ENCODE measurements around the gene ANLN. TPM values are rescaled to one million over a fixed set of nuclear protein-coding genes. Genes with fewer than 3 reads are reported as not detected.

ANLN gene
- total RNA-seq, 4 donors from 2014 or later = 2.9 to 7.5 (median 6.0) TPM

DNA sequence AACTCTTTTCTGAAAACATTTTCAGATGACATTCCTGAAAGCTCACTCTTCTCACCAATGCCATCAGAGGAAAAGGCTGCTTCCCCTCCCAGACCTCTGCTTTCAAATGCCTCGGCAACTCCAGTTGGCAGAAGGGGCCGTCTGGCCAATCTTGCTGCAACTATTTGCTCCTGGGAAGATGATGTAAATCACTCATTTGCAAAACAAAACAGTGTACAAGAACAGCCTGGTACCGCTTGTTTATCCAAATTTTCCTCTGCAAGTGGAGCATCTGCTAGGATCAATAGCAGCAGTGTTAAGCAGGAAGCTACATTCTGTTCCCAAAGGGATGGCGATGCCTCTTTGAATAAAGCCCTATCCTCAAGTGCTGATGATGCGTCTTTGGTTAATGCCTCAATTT lies 16.5 kb downstream of the ANLN start:
- TF ChIP-seq CTCF (IDR thresholded peaks at IDR 0.05; ENCODE audit: low read depth) = no peak

- TF ChIP-seq CTCF (IDR thresholded peaks at IDR 0.05; ENCODE audit: low read depth) = no peak
Observed at GRCh38 chr7:36407636-36408550, 18.2 kb downstream of the ANLN start.

DNA sequence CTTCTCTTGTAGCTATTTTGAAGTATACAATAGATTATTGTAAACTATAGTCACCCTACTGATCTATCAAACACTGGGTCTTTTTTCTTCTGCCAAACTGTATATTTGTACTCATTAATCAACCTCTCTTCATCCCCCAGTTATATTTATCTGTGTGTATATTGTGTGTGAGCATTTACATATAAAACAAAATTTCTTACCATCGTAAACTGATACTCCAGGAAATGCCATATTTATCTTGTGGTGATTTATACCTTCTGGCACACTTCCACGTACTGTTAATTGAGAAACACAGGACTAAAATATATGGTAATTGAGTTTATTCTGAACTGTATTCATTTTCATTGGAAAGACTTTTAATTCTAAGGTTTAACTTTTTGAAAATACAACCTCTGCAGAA lies 18.9 kb downstream of the ANLN start:
- no peak for TF ChIP-seq CTCF (IDR thresholded peaks at IDR 0.05; ENCODE audit: low read depth)

- no peak for TF ChIP-seq CTCF (IDR thresholded peaks at IDR 0.05; ENCODE audit: low read depth)
Observed at GRCh38 chr7:36409180-36409579, 19.5 kb downstream of the ANLN start.

GRCh38 chr7:36415144-36415543 lies 25.5 kb downstream of the ANLN start:
- TF ChIP-seq CTCF (IDR thresholded peaks at IDR 0.05; ENCODE audit: low read depth) = no peak

- no peak for TF ChIP-seq CTCF (IDR thresholded peaks at IDR 0.05; ENCODE audit: low read depth)
Observed at GRCh38 chr7:36416251-36416650, 26.6 kb downstream of the ANLN start.

DNA sequence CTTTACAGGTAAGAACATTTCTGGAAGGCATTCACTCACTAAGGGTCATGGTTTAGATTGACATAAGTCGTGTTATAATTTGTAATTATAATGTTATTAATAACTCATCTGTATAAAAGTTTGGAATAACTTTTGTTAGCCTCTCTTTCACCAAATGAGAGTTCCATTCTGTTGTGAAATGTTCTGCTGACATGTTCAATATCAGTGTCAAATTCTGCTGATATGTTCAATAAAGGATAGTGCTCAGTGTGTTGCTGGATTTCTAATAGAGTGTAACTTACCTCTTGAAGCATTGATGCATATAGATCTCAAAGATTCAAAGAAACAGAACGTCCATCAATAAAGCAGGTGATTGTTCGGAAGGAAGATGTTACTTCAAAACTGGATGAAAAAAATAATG lies 30.6 kb downstream of the ANLN start:
- TF ChIP-seq CTCF (IDR thresholded peaks at IDR 0.05; ENCODE audit: low read depth) = no peak

Data from subcutaneous adipose tissue (tissue), 4 donors.